Measurements from ENCODE around the gene AFAP1L1. TPM values are rescaled to one million over a fixed set of nuclear protein-coding genes. Genes with fewer than 3 reads are reported as not detected.

AFAP1L1 gene
- total and polyA plus RNA-seq, 9 of the 15 experiments (the other 6 are each of a cell fraction or from before 2014, with no cell fraction given): 0.01 to 0.12 (median 0.03) TPM; not detected in 4

- TF ChIP-seq REST (IDR thresholded peaks at IDR 0.05; ENCODE audit: borderline replicate concordance) (0 out of 2 replicates have a peak, but pooled peaks have one; percentile 11), REST (CRISPR knock-in tag; IDR thresholded peaks at IDR 0.05; ENCODE audit: low read depth) (no peak), CTCFL (IDR thresholded peaks at IDR 0.05; ENCODE audit: borderline replicate concordance, insufficient read depth, low read depth, low read length, poor library complexity, severe bottlenecking) (no peak), HES1 (IDR thresholded peaks at IDR 0.05; ENCODE audit: low read depth) (no peak), FOXJ3 (CRISPR knock-in tag; IDR thresholded peaks at IDR 0.05) (no peak), ZNF41 (CRISPR knock-in tag; conservative IDR thresholded peaks at IDR 0.05) (no peak), ZNF134 (CRISPR knock-in tag; conservative IDR thresholded peaks at IDR 0.05) (no peak), CC2D1A (IDR thresholded peaks at IDR 0.05) (no peak), ZNF280A (IDR thresholded peaks at IDR 0.05; ENCODE audit: low read depth, partially characterized antibody) (no peak), CSDE1 (IDR thresholded peaks at IDR 0.05) (no peak), NR4A1 (CRISPR knock-in tag; IDR thresholded peaks at IDR 0.05) (0 out of 2 replicates have a peak, but pooled peaks have one; percentile 27), NR4A1 (tag; IDR thresholded peaks at IDR 0.05) (no peak), GTF2F1 (IDR thresholded peaks at IDR 0.05; ENCODE audit: low read depth, low read length) (no peak), MAZ (CRISPR knock-in tag; conservative IDR thresholded peaks at IDR 0.05 in 1 of 2, IDR thresholded peaks at IDR 0.05 in 1 of 2) (peak; percentile 46 to 73; a peak in 3 of 4 replicates)
These were observed 86.0 kb downstream of the AFAP1L1 start, which contains the start of gene PCYOX1L (continued) for GRCh38 chr5:149357370-149358293.

Data from K562 (cell line).